Right lobe of liver (tissue), 6 donors: Measurements from ENCODE around the gene OR2H1. TPM values are rescaled to one million over a fixed set of nuclear protein-coding genes. Genes with fewer than 3 reads are reported as not detected.

Experiments
- ATAC-seq, 4 donors: fragments of 200-7000 bp; cut with Tn5 transposase; one replicate each; pipeline ENCODE4 v1.9.1; 2020; ENCODE audit warnings: mild to moderate bottlenecking in 4 of 4, moderate library complexity in 4 of 4
- DNase-seq, 3 donors: peaks; one replicate each; pipeline ENCODE4 v3.0.0-alpha.2; 2020
- H3K27ac ChIP-seq, 3 donors: fragments of 200-600 bp; one replicate each; pipeline ENCODE4 v1.8.0; 2022
- H3K27me3 ChIP-seq, 2 donors: fragments of 200-600 bp; one replicate each; pipeline ENCODE4 v1.8.0; 2022
- H3K36me3 ChIP-seq, 4 donors: fragments of 200-600 bp; sonication (generic) in 1 of 4; one replicate each; pipeline versions ENCODE4 v1.5.1 to v1.8.0; 2017 to 2022; ENCODE audit warnings: control low read depth in 1 of 4
- H3K4me1 ChIP-seq, 4 donors: fragments of 200-600 bp; sonication (generic) in 1 of 4; one replicate each; pipeline versions ENCODE4 v1.5.1 to v1.8.0; 2017 to 2022; ENCODE audit warnings: control low read depth in 1 of 4
- H3K4me3 ChIP-seq, 3 donors: fragments of 200-600 bp; one replicate each; pipeline ENCODE4 v1.8.0; 2022
- H3K9me3 ChIP-seq, 4 donors: fragments of 200-600 bp; sonication (generic) in 1 of 4; one replicate each; pipeline versions ENCODE4 v1.5.1 to v1.8.0; 2017 to 2022; ENCODE audit warnings: control low read depth in 1 of 4
- CTCF ChIP-seq, 4 donors: fragments of 200-600 bp in 3 of 4; fragments of 450-650 bp in 1 of 4; IDR thresholded peaks; one replicate each; pipeline versions ENCODE4 v1.5.1 to v1.8.0; 2016 to 2022; ENCODE audit warnings: antibody characterized with exemption in 4 of 4, mild to moderate bottlenecking in 2 of 4
- POLR2A ChIP-seq: fragments of 450-650 bp; IDR thresholded peaks from one replicate; pipeline ENCODE4 v1.6.1; 2017; ENCODE audit warnings: antibody characterized with exemption, mild to moderate bottlenecking
- WGBS: methylation state at CpG from one replicate; pipeline ENCODE4 v1.1.6; 2018; ENCODE audit warnings: low coverage, low lambda C conversion rate; ENCODE audit not compliant: insufficient coverage; ENCODE audit errors: missing lambda C conversion rate; 5-methylcytosine and 5-hydroxymethylcytosine counted together
- intact Hi-C, 2 donors: fragments of 100-400 bp; cut with DNase I; formaldehyde crosslinking; loops; one replicate each; pipeline versions ENCODE4 v1.11.2 to v1.14.1; 2022
- total RNA-seq, 6 experiments: library from RNA; depleted of rRNA in 2 of 6; stranded (reverse); fragments of >200 nt in 2 of 6; fragmentation: NEBNext Ultra II Directional in 3 of 6; extraction: Animal tissue kit (Norgen Biotek cat#: 25700) in 3 of 6; gene quantifications; one replicate each; pipeline versions ENCODE4 v1.1.0 to v1.2.4, GENCODE V29; 2016 to 2023
- donor health status: DM: no; HTN: yes; CAD: no.
- donor health status: DM: no; HTN: no; CAD: no.
- donor health status: DM: no; HTN: no; CAD: no.
- donor health status: DM: no; HTN: yes; CAD: no.
- donor health status: DM: no; HTN: yes; CAD: no.

Gene OR2H1
- total RNA-seq, 6 experiments from 2014 or later: not detected

GRCh38 chr6:29507319-29507718 lies 50.4 kb downstream of the OR2H1 start:
- Histone ChIP-seq H3K4me3 (no peak overlapping the region), H3K27me3 (no peaks in the 10 kb centered on the region), H3K27ac (no peak overlapping the region), H3K9me3 (no peaks in the 10 kb centered on the region), H3K36me3 (no peaks in the 10 kb centered on the region), H3K4me1 (no peaks in the 10 kb centered on the region)
- ATAC-seq: no peak
- TF ChIP-seq CTCF (IDR thresholded peaks at IDR 0.05) (no peak), POLR2A (no peak)
- intact Hi-C loops: no loop called here
- 61% methylated on average over 4 of the region's 5 CpGs for WGBS
- DNase-seq: no peak

- Histone ChIP-seq H3K4me3 (no peak overlapping the region), H3K27ac (no peak overlapping the region), H3K36me3 (no peaks in the 10 kb centered on the region), H3K9me3 (no peaks in the 10 kb centered on the region), H3K4me1 (no peaks in the 10 kb centered on the region), H3K27me3 (no peaks in the 10 kb centered on the region)
- DNase-seq: no peak
- 69% methylated on average over 4 of the region's 6 CpGs for WGBS
- ATAC-seq: no peak
- TF ChIP-seq CTCF (IDR thresholded peaks at IDR 0.05): no peak
- no peak for TF ChIP-seq POLR2A
- intact Hi-C loops: no loop called here
Observed at GRCh38 chr6:29509239-29509638, 52.3 kb downstream of the OR2H1 start.

GRCh38 chr6:29509711-29510110 lies 52.8 kb downstream of the OR2H1 start:
- WGBS: 70% methylated on average over 7 of the region's 9 CpGs
- ATAC-seq: no peak
- H3K4me1 ChIP-seq: no peaks in the 10 kb centered on the region
- H3K9me3 ChIP-seq: no peaks in the 10 kb centered on the region
- intact Hi-C loops: no loop called here
- no peaks in the 10 kb centered on the region for H3K27me3 ChIP-seq
- H3K36me3 ChIP-seq: no peaks in the 10 kb centered on the region
- no peak overlapping the region for H3K27ac ChIP-seq
- TF ChIP-seq POLR2A (no peak), CTCF (IDR thresholded peaks at IDR 0.05) (no peak)
- H3K4me3 ChIP-seq: no peak overlapping the region
- no peak for DNase-seq

GRCh38 chr6:29510202-29510601 lies 53.2 kb downstream of the OR2H1 start:
- Histone ChIP-seq H3K36me3 (no peaks in the 10 kb centered on the region), H3K27ac (no peak overlapping the region), H3K27me3 (no peaks in the 10 kb centered on the region), H3K4me3 (no peak overlapping the region), H3K9me3 (no peaks in the 10 kb centered on the region), H3K4me1 (no peaks in the 10 kb centered on the region)
- intact Hi-C loops: no loop called here
- TF ChIP-seq POLR2A (no peak), CTCF (IDR thresholded peaks at IDR 0.05) (no peak)
- DNase-seq: no peak
- WGBS: 75% methylated on average over 4 of the region's 4 CpGs
- no peak for ATAC-seq

GRCh38 chr6:29510746-29511300 lies 53.9 kb downstream of the OR2H1 start:
- no peak for DNase-seq
- no peak for ATAC-seq
- 67% methylated on average over 2 of the region's 2 CpGs for WGBS

More at GRCh38 chr6:29510746-29511300, 53.9 kb downstream of the OR2H1 start:
- no peaks in the 10 kb centered on the region for H3K27me3 ChIP-seq
- H3K36me3 ChIP-seq: no peaks in the 10 kb centered on the region
- no peak overlapping the region for H3K4me3 ChIP-seq
- H3K9me3 ChIP-seq: no peaks in the 10 kb centered on the region
- no peak overlapping the region for H3K27ac ChIP-seq
- no peaks in the 10 kb centered on the region for H3K4me1 ChIP-seq
- TF ChIP-seq POLR2A: no peak
- TF ChIP-seq CTCF (IDR thresholded peaks at IDR 0.05): no peak
- intact Hi-C loops: no loop called here
